AG09319 (cell line): Measurements from ENCODE around the gene TIGD3.

Experiments used
- DNase-seq: peaks from one replicate; pipeline ENCODE4 v3.0.0-alpha.2; 2010; ENCODE audit warnings: low read depth; ENCODE audit errors: extremely low read depth
- TF ChIP-seq, protein P1 (sequence below): IDR thresholded peaks from 2 replicates; pipeline ENCODE4 v1.5.1; 2011; ENCODE audit warnings: low read depth, mild to moderate bottlenecking, inconsistent platforms, low read length, moderate library complexity

TIGD3 gene

DNA sequence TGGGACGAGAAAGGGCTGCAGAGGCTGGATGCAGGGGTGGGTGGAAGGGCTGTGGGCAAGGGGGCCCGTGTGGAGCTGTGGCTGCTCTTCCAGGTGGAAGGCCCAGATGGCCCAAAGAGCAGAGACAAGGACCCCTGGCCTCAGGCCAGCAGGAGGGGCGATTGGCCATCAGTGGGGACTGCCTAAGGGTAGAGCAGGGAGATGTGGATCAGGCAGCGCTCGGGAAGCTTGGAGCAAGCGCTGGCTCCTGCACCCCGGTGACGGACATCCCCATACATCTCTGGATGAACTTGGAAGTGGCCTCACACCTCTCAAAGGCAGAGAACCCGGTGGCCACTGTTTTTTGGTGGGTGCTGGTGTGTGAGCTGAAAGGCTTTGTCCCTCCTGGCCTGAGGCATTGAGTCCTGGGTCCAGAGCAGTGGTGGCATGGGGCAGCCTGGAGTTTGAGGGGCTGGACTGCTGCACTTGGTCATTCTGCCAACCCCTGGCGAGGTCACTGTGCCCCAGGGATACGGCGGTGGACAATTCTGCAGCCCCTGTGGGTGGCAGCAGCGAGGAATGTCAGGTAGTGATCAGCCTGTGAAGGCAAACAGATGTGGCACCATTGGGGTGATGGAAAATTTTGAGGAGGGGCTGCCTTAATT is 37.8 kb downstream of the TIGD3 start:
- no peak for DNase-seq
- TF ChIP-seq, protein P1, sequence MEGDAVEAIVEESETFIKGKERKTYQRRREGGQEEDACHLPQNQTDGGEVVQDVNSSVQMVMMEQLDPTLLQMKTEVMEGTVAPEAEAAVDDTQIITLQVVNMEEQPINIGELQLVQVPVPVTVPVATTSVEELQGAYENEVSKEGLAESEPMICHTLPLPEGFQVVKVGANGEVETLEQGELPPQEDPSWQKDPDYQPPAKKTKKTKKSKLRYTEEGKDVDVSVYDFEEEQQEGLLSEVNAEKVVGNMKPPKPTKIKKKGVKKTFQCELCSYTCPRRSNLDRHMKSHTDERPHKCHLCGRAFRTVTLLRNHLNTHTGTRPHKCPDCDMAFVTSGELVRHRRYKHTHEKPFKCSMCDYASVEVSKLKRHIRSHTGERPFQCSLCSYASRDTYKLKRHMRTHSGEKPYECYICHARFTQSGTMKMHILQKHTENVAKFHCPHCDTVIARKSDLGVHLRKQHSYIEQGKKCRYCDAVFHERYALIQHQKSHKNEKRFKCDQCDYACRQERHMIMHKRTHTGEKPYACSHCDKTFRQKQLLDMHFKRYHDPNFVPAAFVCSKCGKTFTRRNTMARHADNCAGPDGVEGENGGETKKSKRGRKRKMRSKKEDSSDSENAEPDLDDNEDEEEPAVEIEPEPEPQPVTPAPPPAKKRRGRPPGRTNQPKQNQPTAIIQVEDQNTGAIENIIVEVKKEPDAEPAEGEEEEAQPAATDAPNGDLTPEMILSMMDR = no peak

DNA sequence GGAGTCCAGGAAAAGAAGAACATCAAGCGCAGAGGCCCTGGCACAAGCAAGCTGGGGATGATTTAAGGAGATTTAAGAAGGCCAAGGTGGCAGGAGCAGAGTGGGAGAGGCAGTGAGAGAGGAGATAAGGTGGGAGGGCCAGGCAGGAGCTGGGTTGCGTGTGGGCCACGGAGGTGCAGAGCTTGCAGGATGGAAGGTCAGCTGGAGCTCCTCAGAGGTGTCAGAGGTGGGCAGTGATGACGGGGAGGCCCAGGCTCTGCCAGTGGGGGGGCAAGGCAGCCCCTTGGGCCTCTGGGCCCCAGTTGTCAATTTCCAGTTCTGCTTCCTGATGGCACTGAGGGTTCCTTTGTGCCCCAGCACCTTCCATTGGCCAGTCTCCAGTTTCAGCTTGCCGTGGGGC is 38.3 kb downstream of the TIGD3 start:
- DNase-seq = no peak
- TF ChIP-seq, protein P1 = no peak

DNA sequence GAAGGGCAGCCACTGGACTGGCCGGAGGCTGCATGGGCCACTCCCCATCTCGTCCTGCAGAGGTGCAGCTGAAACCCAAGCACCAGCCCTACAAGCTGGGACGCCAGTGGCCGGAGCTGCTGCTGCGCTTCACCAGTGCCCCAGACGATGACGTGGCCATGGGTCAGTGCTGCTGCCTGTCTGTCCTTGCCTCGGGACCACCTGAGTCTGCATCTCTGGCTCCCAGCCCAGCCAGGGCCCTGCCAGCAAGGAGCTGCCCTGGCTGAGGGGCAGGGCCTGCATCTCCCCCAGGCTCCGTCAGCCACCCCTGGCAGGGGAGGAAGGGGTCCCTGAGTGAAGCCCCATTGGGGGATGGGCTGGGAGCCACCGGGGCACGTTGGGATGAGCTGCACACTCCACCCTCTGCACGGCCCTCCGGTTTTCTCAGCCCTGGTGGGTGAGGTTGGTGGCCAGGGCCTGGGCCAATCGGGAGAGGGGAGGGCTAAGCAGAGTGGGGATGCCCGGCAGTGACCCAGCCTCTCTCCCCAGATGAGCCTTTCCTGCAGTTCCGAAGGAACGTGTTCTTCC is 39.0 kb downstream of the TIGD3 start:
- TF ChIP-seq, protein P1 = no peak
- DNase-seq = no peak

DNA sequence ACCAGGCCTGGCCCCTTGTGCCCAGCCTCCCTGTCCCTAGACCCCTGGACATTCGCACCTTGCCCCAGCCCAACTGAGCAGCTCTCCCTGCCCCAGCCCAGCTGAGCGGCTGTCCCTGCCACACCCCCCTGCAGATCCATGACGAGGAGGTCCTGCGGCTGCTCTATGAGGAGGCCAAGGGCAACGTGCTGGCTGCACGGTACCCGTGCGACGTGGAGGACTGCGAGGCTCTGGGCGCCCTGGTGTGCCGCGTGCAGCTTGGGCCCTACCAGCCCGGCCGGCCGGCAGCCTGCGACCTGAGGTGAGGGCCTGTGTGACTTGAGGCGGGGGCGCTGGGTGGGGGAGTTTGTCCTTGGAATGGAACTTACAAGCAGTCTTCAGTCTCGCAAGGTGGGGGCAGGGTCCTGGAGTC is 39.6 kb downstream of the TIGD3 start:
- DNase-seq = no peak
- TF ChIP-seq, protein P1 = no peak

DNA sequence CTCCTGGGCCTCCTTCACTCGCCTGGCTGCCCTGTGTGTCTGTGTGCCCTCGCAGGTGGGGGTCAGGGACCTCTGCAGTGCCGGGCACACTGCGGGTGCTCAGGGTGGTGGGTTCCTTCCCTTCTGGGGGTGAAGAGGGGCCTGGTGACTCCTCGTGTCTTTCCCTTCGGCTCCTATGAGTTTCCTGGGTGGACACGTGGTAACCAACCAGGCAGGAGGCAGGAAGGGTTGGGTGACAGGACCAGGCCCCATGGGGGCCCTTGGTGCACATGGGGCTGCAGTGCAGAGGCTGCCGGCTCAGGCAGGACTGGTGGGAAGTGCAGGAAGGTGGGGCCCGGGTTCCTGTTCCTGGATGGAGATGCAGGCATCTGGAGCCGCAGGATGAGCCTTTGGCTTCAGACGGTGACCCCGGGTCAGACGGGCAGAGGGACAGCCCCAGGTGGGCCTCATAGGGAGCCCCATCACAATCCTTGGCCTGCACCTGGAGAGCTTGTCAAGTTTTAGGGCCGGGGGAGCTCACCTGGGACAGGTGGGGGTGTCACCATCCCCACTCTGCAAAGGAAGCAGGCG is 41.5 kb downstream of the TIGD3 start:
- DNase-seq = no peak
- TF ChIP-seq, protein P1 = no peak

DNA sequence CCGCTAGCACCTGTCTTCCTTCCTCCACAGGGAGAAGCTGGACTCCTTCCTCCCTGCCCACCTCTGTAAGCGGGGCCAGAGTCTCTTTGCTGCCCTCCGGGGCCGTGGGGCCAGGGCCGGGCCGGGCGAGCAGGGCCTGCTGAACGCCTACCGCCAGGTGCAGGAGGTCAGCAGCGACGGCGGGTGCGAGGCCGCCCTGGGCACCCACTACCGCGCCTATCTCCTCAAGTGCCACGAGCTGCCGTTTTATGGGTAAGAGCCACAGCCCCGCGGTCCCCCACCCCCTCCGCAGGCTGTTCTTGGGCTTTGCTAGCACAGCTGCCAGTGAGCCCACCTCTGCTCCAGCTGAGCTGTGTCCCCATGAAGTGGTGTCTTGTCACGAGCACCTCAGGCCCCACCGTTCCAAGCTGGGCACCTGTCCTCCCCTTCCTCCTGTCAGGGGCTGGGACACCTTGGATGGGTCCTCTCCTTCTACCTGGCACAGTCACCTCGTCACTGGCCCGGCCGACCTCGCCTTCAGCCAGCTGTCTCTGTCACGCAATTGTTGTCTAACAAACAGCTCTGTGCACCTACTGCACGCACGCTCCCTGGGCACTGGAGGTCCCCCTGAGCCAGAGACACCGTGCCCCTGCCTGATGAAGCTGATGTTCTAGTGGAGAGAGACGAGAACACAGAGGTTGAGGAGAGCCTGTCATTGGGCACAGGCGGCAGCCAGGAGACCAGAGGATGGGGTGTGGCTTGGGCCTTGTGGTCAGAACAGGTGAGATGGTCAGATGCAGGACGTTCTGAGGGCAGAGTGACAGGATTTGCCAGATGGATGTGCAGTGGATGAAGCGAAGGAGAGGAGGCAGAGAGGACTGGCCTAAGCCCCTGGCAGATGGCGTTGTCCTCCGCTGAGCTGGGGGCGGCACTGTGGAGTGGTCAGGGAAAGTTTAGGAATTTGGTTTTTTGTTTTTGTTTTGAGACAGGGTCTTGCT is 42.5 kb downstream of the TIGD3 start:
- no peak for DNase-seq

More for the DNA sequence above, 42.5 kb downstream of the TIGD3 start:
- TF ChIP-seq, protein P1 = no peak
